Bronchial epithelial cell (primary cell): ENCODE results near the gene RAD51B. TPM values are rescaled to one million over a fixed set of nuclear protein-coding genes. Genes with fewer than 3 reads are reported as not detected.

Experiments
- DNase-seq: peaks from one replicate; pipeline ENCODE4 v3.0.0-alpha.2; 2010; ENCODE audit warnings: low read depth
- FAIRE-seq: peaks from 2 replicates; lab custom pipeline; 2011; peaks lifted over from hg19 to GRCh38; lab: Jason Lieb, UNC
- H3K27me3 ChIP-seq: 2 replicates; pipeline ENCODE4 v1.5.1; 2011; ENCODE audit warnings: low read length; ENCODE audit not compliant: control insufficient read depth, insufficient read depth
- H3K36me3 ChIP-seq: 2 replicates; pipeline ENCODE4 v1.5.1; 2011; ENCODE audit warnings: low read length; ENCODE audit not compliant: control insufficient read depth, insufficient read depth
- H3K4me3 ChIP-seq: 2 replicates; pipeline ENCODE4 v1.5.1; 2011; ENCODE audit warnings: mild to moderate bottlenecking, low read depth, low read length, control low read depth
- CTCF ChIP-seq: IDR thresholded peaks from 2 replicates; pipeline ENCODE4 v1.5.1; 2011; ENCODE audit warnings: mild to moderate bottlenecking, moderate library complexity, low read length, control low read depth, inconsistent platforms; ENCODE audit not compliant: insufficient read depth, severe bottlenecking
- total RNA-seq: library from RNA; depleted of rRNA; stranded (reverse); fragments of >200 nt; gene quantifications from 2 replicates; pipeline ENCODE4 v1.2.1, GENCODE V29; 2014

Gene RAD51B
- total RNA-seq, 1 donor from 2014 or later: 12.1 TPM

GRCh38 chr14:68268719-68269118, 449.1 kb downstream of the RAD51B start:
- Histone ChIP-seq H3K36me3 (no peaks in the 10 kb centered on the region), H3K4me3 (no peak overlapping the region), H3K27me3 (no peaks in the 10 kb centered on the region)
- DNase-seq (no peak), FAIRE-seq (no peak)
- no peak for TF ChIP-seq CTCF

GRCh38 chr14:68269136-68269927, 449.8 kb downstream of the RAD51B start:
- Histone ChIP-seq H3K27me3 (no peaks in the 10 kb centered on the region), H3K36me3 (no peaks in the 10 kb centered on the region), H3K4me3 (no peak overlapping the region)
- FAIRE-seq (no peak), DNase-seq (no peak)
- TF ChIP-seq CTCF: no peak

- TF ChIP-seq CTCF: no peak
- Histone ChIP-seq H3K36me3 (no peaks in the 10 kb centered on the region), H3K4me3 (no peak overlapping the region), H3K27me3 (no peaks in the 10 kb centered on the region)
- FAIRE-seq: no peak
- DNase-seq: no peak
Observed at GRCh38 chr14:68270342-68270741, 450.8 kb downstream of the RAD51B start.

- Histone ChIP-seq H3K36me3 (no peaks in the 10 kb centered on the region), H3K4me3 (no peak overlapping the region), H3K27me3 (no peaks in the 10 kb centered on the region)
- DNase-seq: no peak
- FAIRE-seq: no peak
- no peak for TF ChIP-seq CTCF
Observed at GRCh38 chr14:68271913-68272391, 452.4 kb downstream of the RAD51B start.

GRCh38 chr14:68273413-68273812, 453.8 kb downstream of the RAD51B start:
- Histone ChIP-seq H3K27me3 (no peaks in the 10 kb centered on the region), H3K4me3 (no peak overlapping the region), H3K36me3 (no peaks in the 10 kb centered on the region)
- FAIRE-seq (no peak), DNase-seq (no peak)
- TF ChIP-seq CTCF: no peak
